Activated T-cell treated with anti-CD3 and anti-CD28 coated beads for 48 hours (primary cell): ENCODE results near the gene CYP4A22.
"Not testable (repeated sequence)": the region's sequence is repeated elsewhere in the genome, so short reads cannot be mapped to it uniquely, and the experiment has no call there.

Experiments used
- DNase-seq: peaks from one replicate; pipeline ENCODE4 v3.0.0-alpha.2; 2020; ENCODE audit warnings: low read depth

CYP4A22 gene

GRCh38 chr1:47186267-47187185 is 49.3 kb downstream of the CYP4A22 start:
- no peak for DNase-seq

- no peak for DNase-seq
These were observed 50.1 kb downstream of the CYP4A22 start for GRCh38 chr1:47187231-47187925.

GRCh38 chr1:47187926-47188250 is 50.6 kb downstream of the CYP4A22 start:
- DNase-seq, result no peak

GRCh38 chr1:47188791-47189785 is 51.8 kb downstream of the CYP4A22 start:
- DNase-seq, result no peak

DNA sequence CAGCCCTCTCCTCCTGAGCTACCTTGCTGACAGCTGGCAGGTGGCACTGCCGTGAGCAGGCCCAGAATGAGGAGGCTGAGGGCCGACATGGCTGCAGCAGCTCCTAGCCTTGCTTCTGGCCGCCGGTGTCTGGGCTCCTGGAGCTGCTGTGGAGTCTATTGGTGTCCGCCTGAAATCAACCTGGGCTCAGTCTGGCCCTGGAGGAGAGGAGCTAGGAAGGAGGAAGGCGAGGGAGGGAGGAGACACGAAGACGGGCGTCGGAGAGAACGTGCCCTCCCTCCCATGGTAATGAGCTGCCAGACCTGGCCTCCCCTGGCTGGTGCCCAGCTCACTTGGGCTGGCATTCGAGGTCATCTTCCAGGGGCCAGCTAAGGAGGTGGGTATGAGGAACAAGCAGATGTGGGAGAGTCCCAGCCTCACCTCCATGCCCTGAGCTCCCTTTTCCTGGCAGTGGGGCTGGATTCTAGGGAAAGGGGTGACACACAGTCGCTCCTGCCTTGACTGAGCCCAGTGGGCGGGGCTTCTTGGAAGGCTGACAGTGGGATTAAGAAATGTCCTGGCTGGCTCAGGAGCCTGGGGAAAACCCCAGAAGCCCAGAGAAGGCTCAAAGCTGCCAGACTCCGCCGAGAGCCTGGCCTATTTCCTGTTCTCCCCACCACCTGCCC is 52.7 kb downstream of the CYP4A22 start, which contains the start of gene PDZK1IP1:
Gene PDZK1IP1, minus strand, starts transcription at position 193 of the 665 bp plus-strand sequence. Its CDS starts 104 bp downstream, at position 89.
- DNase-seq, result no peak

- DNase-seq, result no peak
These were observed 53.2 kb downstream of the CYP4A22 start for GRCh38 chr1:47190509-47190855.

DNA sequence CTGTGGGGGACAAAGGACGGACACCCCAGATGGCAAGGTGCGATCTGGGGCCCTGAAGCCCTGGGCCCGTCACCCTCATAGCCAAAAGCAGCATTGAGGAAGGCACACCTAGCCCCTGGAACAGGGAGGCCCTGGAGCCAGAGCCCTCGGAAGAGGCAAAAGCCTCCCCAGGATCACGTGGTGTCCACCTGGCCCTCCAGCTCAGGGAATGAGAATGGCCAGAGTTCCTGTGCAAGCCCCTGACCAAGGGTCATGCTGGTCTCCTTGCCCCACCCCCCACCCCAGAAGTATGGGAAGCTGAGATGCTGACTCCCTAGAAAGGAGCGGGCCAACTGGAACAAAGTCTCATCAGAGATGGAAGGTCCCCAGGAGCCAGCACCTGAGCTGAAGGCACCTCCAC is 53.6 kb downstream of the CYP4A22 start:
- no peak for DNase-seq

- no peak for DNase-seq
These were observed 54.8 kb downstream of the CYP4A22 start for GRCh38 chr1:47191940-47192457.

DNA sequence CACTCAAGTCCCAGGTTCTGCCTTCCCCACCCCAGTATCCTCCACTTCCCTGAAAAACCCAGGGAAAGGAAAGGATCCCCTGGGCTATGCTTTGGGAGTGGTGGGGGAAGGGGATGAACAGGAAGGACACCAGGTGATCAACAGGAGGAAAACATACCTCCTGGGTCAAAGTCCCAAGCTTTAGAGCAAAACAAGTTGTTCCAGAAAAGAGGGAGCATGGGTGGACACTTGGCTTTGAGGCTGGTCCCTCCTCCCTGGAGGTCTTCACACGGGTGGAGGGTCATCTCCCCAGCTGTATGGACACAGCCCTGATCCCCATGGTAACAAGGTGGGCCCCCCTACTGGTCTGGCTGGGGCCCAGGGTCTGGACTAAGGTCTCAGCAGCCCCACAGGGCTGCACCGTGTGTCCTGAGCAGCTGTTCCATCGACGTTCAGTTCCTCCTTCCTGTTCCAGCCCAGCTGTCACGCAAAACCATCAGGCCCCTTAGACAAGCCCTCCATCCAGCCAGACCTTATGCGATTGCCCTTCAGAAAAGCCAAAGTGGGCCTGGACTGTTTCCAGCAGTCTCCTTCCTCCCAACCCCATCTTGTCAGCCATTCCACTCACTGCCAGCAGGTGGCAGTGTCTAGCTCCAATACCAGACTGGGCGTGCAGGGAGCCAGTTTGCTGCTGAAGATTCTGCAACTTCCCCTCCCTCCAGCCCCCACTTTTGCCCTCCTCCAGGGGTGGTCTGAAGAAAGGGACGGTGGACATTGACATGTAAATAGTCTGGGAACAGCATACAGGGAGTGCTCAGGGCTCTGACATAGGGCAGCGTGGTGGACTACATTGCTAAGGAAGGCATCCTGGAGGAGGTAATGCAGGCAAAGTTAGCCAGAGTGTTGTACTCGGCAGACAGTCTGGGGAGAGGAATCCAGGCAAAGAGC is 55.5 kb downstream of the CYP4A22 start:
- DNase-seq, result peak; percentile 60

DNA sequence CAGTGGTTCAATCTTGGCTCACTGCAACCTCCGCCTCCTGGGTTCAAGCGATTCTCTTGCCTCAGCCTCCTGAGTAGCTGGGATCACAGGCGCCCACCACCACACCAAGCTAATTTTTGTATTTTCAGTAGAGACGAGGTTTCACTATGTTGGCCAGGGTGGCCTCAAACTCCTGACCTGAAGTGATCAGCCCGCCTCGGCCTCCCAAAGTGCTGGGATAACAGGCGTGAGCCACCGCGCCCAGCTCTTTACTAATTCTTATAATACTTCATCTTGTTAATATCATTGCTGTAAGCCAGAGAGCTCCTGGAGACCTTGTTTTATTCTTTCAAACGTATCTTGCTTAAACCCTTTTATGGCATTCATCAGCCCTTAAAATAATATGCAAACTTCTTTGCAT is 56.3 kb downstream of the CYP4A22 start:
- not testable (repeated sequence) for DNase-seq

- DNase-seq, result no peak
These were observed 57.1 kb downstream of the CYP4A22 start for GRCh38 chr1:47194311-47194710.

GRCh38 chr1:47195981-47196380 is 58.7 kb downstream of the CYP4A22 start:
- not testable (repeated sequence) for DNase-seq

DNA sequence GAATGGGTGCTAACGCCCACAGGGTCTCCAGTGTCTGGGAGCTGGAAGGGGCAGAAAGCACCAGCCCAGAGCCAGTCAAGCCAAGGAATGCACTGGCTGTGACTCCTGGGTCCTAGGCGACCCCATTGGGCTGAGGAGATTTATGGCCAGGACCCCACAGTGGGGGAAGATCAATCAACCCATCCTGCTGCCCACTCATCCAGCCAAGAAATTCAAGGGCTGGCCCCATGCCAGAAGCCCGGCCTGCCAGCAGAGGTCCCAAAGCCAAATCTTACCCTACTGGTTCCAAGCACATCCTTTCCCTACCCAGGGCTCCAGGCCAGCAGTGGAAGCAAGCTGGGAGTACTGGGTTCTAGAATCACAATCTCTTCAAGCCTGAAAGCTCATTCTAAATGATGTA is 59.4 kb downstream of the CYP4A22 start:
- no peak for DNase-seq

DNA sequence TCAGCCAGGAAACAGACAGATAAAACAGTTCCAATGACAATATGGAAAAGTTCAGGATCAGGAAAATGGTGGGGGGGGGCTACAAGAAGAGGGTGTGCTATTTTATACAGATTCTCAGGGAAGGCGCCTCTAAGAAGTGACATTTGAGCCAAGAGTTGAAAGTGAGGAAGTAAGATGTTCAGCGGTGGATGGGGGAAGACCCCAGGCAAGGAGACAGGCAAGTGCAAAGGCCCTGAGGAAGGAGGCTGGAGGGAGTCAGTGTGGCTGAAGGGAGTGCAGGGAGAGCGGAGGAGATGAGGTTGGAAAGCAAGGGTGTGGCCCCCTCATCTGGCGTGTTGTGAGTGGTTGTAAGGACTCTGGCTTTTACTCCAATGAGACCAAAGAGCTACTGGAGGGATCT is 61.0 kb downstream of the CYP4A22 start:
- no peak for DNase-seq
